Endometrial microvascular endothelial cells (primary cell): ENCODE measurements around the gene AQP10. TPM values are rescaled to one million over a fixed set of nuclear protein-coding genes. Genes with fewer than 3 reads are reported as not detected.
"Not testable (repeated sequence)": the region's sequence is repeated elsewhere in the genome, so short reads cannot be mapped to it uniquely, and the experiment has no call there.

Experiments used
- in situ Hi-C: cut with HindIII; loops from 2 replicates; pipeline ENCODE4 v1.10.0; 2017; ENCODE audit warnings: low sequenced_read_pairs, low pct_unique_long_range_greater_than_20kb; ENCODE audit errors: inconsistent ontology term
- total RNA-seq: library from RNA; depleted of rRNA; stranded (reverse); fragments of >200 nt; gene quantifications from one replicate; pipeline ENCODE4 v1.2.3, GENCODE V29; 2015; ENCODE audit errors: inconsistent ontology term

The AQP10 gene
- total RNA-seq, 1 donor from 2014 or later, result not detected

DNA sequence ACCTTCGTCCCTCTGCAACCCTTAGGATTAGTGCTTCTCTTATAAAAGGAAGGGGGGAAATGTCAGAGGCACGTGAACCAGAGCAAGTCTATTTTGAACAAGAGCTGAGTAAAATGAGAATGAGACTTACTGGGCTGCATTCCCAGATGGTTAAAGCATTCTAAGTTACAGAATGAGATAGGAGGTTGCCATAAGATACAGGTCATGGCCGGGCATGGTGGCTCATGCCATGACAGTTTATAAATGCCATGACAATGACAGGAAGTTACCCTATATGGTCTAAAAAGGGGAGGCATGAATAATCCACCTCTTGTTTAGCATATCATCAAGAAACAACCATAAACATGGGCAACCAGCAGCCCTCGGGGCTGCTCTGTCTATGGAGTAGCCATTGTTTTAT lies 2.5 kb upstream of the AQP10 start:
- in situ Hi-C loops, result no loop called here

GRCh38 chr1:154321609-154321934 lies 679 bp downstream of the AQP10 start:
- in situ Hi-C loops, result not testable (repeated sequence)

DNA sequence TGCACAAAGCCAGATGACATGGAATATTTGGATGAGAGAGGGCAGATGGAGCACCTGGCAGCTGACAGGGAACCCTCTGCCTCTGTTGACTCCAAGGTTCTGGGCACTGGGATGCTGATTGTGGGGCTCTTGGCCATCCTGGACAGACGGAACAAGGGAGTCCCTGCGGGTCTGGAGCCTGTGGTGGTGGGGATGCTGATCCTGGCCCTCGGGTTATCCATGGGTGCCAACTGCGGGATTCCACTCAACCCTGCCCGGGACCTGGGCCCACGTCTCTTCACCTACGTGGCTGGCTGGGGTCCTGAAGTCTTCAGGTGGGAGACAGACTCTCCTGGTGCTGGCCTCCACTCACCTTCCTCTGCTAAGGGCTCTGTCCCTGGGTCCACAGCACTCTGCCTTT lies 2.6 kb downstream of the AQP10 start:
- in situ Hi-C loops, result no loop called here

DNA sequence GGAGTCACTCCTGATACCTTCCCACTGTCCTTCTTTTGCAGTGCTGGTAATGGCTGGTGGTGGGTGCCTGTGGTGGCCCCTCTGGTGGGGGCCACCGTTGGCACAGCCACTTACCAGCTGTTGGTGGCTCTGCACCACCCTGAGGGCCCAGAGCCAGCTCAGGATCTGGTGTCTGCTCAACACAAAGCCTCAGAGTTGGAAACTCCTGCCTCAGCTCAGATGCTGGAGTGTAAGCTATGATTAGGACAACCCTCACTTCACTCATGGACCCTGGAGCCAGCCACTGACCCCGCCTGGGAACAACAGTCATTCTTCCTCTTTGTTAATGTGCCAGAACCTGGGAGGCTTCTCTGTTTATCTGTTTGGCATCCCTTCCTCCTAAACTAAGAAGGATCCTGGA lies 3.3 kb downstream of the AQP10 start:
- in situ Hi-C loops, result no loop called here

DNA sequence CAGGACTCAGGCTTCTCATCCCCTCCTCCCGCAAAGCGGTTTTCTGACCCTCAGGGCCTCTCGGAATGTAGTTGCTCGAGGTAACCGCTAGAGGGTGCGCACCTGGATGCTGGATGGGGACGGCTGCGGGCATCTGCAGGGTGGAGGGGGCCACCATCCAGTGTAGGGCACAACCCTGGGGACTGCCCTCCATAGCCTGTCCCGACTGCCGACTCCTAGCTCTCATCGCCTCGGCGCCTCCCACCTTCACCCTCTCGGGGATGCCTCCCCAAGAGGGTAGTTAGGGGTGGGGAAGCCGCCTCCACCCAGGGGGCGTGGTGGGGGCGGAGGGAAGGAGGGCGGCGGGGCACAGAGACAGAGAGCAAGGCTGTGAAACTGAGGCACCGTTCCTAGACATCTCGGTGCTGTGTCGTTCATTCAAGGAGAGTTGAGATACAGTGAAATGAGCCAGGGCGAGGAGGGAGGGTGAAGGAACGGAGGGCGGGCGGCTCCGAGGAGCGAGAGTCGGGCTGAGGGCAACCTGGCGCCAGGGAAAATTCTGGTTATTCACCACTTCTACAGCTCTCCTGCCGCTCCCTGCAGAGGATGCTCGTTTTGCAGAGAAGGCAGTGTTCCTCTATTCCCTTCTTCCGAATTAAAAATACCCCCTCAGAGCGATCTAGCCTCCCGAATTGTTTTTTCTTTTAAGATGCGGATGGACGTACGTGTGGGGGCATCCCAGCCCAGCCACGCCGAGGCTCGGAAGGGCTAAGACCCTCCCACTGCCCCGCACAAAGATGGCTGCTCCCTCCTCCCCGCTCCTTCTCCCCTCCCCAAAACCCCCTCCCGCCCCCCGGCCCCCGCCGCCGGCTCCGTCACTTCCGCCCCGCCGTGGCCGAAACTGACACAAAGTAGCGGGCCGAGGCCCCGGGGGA lies 4.0 kb downstream of the AQP10 start, which contains the start of gene ATP8B2:
ATP8B2 (plus strand) TSS at position 857 of the 914 bp plus-strand sequence. CDS start 2,617 bp downstream, outside the sequence.
- in situ Hi-C loops, result no loop called here

- in situ Hi-C loops, result no loop called here
Observed at GRCh38 chr1:154325583-154326545, 5.0 kb downstream of the AQP10 start.

- in situ Hi-C loops, result no loop called here
Observed at GRCh38 chr1:154326546-154327465, 5.9 kb downstream of the AQP10 start.

- in situ Hi-C loops, result no loop called here
Observed at GRCh38 chr1:154327466-154328317, 6.8 kb downstream of the AQP10 start.

GRCh38 chr1:154328318-154329151 lies 7.6 kb downstream of the AQP10 start:
- in situ Hi-C loops, result no loop called here

DNA sequence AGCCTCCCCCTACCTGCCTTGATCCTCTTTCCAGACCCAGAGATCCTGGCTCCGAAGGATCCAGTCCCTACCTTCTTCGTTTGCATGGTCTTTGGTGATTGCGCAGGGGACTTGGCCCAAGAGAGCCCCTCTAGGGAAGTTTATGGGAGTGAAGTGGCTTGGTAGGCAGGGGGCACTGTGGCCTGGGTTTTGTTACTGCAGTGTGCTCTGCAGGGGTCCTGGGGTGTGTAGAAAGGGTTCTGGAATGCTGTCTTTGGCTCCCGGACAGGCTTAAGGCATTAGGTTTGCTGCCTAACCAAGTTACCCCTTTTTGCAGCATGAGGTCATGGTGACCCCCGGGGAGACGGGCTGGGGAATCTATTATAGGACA lies 8.2 kb downstream of the AQP10 start:
- in situ Hi-C loops, result no loop called here

DNA sequence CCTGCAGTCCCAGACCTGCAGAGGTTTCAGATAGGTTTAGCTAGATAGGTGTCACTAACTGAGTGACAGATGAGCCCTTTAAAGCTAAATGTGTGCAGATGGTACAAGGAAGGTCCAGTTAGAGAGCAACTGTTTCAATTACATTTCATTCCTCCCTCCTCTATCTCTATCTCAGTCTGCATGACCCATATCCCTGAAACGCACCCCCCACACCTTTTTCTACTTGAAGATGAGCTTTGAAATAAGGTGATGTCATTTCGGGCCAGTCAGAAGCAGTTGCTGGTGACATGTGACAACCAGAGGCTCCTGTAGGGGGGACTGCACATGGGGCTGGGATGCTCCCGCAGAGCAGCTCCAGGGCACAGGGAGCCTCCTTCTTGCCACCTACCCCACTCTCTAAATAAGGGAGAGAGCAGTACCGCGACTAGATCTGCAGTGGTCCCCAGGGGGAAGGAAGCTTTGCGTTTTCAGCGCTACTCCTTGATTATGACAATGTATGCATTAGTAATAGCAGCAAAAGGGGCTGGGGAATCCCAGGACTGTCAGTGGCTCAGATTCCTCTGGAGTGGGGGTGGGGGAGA lies 8.7 kb downstream of the AQP10 start:
- in situ Hi-C loops, result no loop called here

DNA sequence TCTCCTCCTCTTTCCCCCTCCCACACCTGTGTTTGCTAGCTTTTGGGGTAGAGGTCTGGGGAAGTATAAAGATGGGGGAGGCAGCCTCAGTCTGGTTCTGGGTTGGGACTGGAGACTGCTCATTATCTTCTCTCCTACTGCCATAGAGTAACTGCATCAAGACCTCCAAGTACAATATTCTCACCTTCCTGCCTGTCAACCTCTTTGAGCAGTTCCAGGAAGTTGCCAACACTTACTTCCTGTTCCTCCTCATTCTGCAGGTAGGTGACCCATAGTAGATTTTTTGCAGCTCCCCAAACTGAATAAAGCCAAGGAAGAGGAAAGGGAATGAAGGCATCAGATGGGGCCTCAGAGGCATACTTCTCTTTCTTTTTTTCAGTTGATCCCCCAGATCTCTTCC lies 9.8 kb downstream of the AQP10 start:
- in situ Hi-C loops, result no loop called here

DNA sequence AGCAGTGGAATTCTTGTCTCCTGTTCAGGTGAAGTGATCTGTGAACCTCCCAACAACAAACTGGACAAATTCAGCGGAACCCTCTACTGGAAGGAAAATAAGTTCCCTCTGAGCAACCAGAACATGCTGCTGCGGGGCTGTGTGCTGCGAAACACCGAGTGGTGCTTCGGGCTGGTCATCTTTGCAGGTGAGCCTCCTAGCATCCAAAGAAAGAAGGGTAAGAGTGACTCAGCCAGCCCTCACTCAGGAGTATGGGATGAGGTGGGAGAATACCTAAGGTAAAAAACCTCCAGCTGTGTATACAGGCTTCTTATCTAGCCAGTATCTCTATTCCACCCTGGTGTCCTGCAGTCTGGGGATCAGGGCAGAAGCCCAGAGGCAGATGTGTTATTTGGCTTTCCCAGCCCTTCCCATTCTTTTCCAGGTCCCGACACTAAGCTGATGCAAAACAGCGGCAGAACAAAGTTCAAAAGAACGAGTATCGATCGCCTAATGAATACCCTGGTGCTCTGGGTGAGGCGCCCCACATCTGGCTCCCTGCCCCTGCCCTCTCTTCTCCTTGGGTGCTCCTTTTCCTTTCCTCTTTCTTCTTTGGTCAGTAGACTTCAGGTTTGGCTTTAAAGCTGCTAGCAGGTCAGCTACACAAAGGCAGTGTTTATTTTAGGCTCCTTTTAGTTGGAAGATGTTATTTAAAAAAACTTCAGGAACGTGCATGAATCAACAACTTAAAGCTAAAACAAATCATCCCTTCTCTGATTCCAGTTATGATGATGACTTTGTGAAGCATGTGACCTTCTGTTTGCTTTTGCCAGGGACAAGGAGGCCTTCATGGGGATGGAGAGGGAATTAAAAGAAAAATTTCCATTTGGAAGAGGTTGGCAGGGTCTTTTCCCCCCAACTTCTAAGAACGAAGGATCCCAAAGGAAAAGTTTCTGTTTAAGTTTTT lies 13.5 kb downstream of the AQP10 start:
- in situ Hi-C loops, result no loop called here

- in situ Hi-C loops, result no loop called here
Observed at GRCh38 chr1:154335025-154335714, 14.3 kb downstream of the AQP10 start.

DNA sequence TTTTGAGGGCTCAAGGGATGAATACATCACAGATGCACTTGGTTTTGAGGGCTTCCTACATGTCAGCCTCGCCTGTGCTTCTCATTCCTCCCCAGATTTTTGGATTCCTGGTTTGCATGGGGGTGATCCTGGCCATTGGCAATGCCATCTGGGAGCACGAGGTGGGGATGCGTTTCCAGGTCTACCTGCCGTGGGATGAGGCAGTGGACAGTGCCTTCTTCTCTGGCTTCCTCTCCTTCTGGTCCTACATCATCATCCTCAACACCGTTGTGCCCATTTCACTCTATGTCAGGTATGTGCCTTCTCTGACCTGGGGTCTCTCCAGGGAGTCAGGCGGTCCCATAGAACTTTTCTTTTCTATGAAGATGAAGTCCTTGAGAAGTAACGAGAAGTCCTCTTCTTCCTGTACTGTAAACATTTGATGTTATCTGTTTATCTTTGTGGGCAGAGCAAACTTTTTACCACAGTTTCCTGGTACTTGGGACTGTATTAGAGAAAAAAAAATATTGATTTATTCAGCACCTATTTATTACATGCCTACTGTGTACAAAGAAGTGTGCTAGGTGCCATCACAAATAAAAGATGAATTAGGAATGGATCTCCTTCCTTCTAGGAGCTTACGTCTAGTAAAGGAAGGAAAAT lies 16.5 kb downstream of the AQP10 start:
- in situ Hi-C loops, result no loop called here
